WI38 (cell line): ENCODE results near the gene DGKQ.

Experiments used
- H3K4me3 ChIP-seq: 2 replicates; pipeline ENCODE4 v1.5.1; 2011; ENCODE audit warnings: low read depth, mild to moderate bottlenecking, control low read depth, low read length
- CTCF ChIP-seq: IDR thresholded peaks from 2 replicates; pipeline ENCODE4 v1.5.1; 2012; ENCODE audit warnings: low read depth, mild to moderate bottlenecking, control low read depth, low read length

The DGKQ gene

GRCh38 chr4:914531-914930, 58.8 kb downstream of the DGKQ start:
- H3K4me3 ChIP-seq, result no peak overlapping the region

GRCh38 chr4:913280-913618, 60.1 kb downstream of the DGKQ start:
- TF ChIP-seq CTCF, result no peak
- H3K4me3 ChIP-seq, result no peak overlapping the region

More at GRCh38 chr4:914531-914930, 58.8 kb downstream of the DGKQ start:
- TF ChIP-seq CTCF, result no peak

- no peak overlapping the region for H3K4me3 ChIP-seq
- TF ChIP-seq CTCF, result no peak
Measured at GRCh38 chr4:912548-913279, 60.7 kb downstream of the DGKQ start.

- TF ChIP-seq CTCF, result no peak
Measured at GRCh38 chr4:911871-912490, 61.4 kb downstream of the DGKQ start.

GRCh38 chr4:911221-911751, 62.1 kb downstream of the DGKQ start:
- no peak overlapping the region for H3K4me3 ChIP-seq
- no peak for TF ChIP-seq CTCF

More at GRCh38 chr4:911871-912490, 61.4 kb downstream of the DGKQ start:
- H3K4me3 ChIP-seq, result no peak overlapping the region

GRCh38 chr4:910366-911091, 62.8 kb downstream of the DGKQ start:
- H3K4me3 ChIP-seq, result no peak overlapping the region
- TF ChIP-seq CTCF, result no peak

GRCh38 chr4:909821-910220, 63.5 kb downstream of the DGKQ start:
- no peak overlapping the region for H3K4me3 ChIP-seq
- no peak for TF ChIP-seq CTCF
